ENCODE results near the gene HEATR5B.
"Not testable (repeated sequence)": the region's sequence is repeated elsewhere in the genome, so short reads cannot be mapped to it uniquely, and the experiment has no call there.

HEATR5B gene

GRCh38 chr2:36976065-36976464, 108.1 kb downstream of the HEATR5B start:
- no peak for DNase-seq

- no peak for DNase-seq
Observed at GRCh38 chr2:36975306-36975705, 108.9 kb downstream of the HEATR5B start.

- DNase-seq = no peak
Observed at GRCh38 chr2:36973320-36973719, 110.9 kb downstream of the HEATR5B start.

GRCh38 chr2:36971990-36972389, 112.2 kb downstream of the HEATR5B start:
- no peak for DNase-seq

- DNase-seq = no peak
Observed at GRCh38 chr2:36967236-36967876, 116.8 kb downstream of the HEATR5B start.

GRCh38 chr2:36966370-36967235, 117.6 kb downstream of the HEATR5B start, which contains the start of gene STRN:
Gene STRN (minus strand): TSS chr2:36966536. CDS start chr2:36966463, 73 bp downstream.
- peak; percentile 96 to 97 for DNase-seq

GRCh38 chr2:36965751-36966369, 118.3 kb downstream of the HEATR5B start:
- DNase-seq = peak; percentile 58 to 67

- DNase-seq = no peak
Observed at GRCh38 chr2:36965206-36965605, 119.0 kb downstream of the HEATR5B start.

- no peak for DNase-seq
Observed at GRCh38 chr2:36964496-36965058, 119.6 kb downstream of the HEATR5B start.

GRCh38 chr2:36963734-36964133, 120.4 kb downstream of the HEATR5B start:
- DNase-seq = no peak

GRCh38 chr2:36963106-36963505, 121.1 kb downstream of the HEATR5B start:
- DNase-seq = no peak

- no peak for DNase-seq
Observed at GRCh38 chr2:36960773-36961172, 123.4 kb downstream of the HEATR5B start.

- DNase-seq = no peak
Observed at GRCh38 chr2:36960005-36960675, 124.0 kb downstream of the HEATR5B start.

GRCh38 chr2:36954977-36955607, 129.1 kb downstream of the HEATR5B start:
- no peak for DNase-seq

GRCh38 chr2:36952748-36953197, 131.4 kb downstream of the HEATR5B start:
- DNase-seq = no peak

GRCh38 chr2:36951574-36951973, 132.6 kb downstream of the HEATR5B start:
- DNase-seq = no peak

GRCh38 chr2:36951027-36951518, 133.1 kb downstream of the HEATR5B start:
- DNase-seq = no peak

GRCh38 chr2:36949845-36950244, 134.3 kb downstream of the HEATR5B start:
- no peak for DNase-seq

- DNase-seq = not testable (repeated sequence)
Observed at GRCh38 chr2:36945240-36945639, 138.9 kb downstream of the HEATR5B start.

GRCh38 chr2:36941867-36942266, 142.3 kb downstream of the HEATR5B start:
- DNase-seq = no peak

GRCh38 chr2:36936526-36936925, 147.6 kb downstream of the HEATR5B start:
- DNase-seq = not testable (repeated sequence)

GRCh38 chr2:36931688-36932087, 152.5 kb downstream of the HEATR5B start:
- not testable (repeated sequence) for DNase-seq
